Ovary (tissue), 3 donors: ENCODE measurements around the gene ADAM12.

Experiments
- EP300 ChIP-seq: sonication (generic); formaldehyde crosslinking; IDR thresholded peaks from one replicate; pipeline ENCODE4 v1.6.1; 2017; ENCODE audit warnings: antibody characterized with exemption
- POLR2A ChIP-seq: fragments of 450-650 bp; IDR thresholded peaks from one replicate; pipeline ENCODE4 v1.6.1; 2017; ENCODE audit warnings: antibody characterized with exemption, mild to moderate bottlenecking, moderate library complexity
- TF ChIP-seq, protein P1 (sequence below), 3 donors: fragments of 450-650 bp in 2 of 3; fragments of 200-600 bp in 1 of 3; IDR thresholded peaks; one replicate each; pipeline versions ENCODE4 v1.5.1 to v1.8.0; 2016 to 2022; ENCODE audit warnings: antibody characterized with exemption in 3 of 3, mild to moderate bottlenecking in 1 of 3
- donor health status: DM: no; HTN: no; CAD: no.

DNA sequence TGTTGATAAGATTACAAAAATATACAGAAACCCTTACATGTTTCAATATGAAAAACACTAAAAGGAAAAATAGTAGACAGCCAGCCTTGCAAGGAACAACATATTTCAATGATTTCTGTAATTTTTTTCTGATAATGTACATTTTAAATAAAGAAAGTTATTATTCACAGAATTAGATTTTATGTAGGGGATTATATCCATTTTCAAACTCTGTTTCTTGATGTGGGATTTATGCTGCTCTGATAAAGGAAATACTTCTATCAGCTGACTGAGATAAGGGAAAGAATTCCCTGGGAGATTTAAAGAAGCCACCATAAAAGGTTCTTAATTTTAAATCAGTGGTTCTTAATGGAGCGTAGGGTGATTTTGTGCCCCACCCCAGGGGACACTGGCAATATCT is 180.4 kb downstream of the ADAM12 start:
- TF ChIP-seq POLR2A = no peak
- TF ChIP-seq, protein P1, sequence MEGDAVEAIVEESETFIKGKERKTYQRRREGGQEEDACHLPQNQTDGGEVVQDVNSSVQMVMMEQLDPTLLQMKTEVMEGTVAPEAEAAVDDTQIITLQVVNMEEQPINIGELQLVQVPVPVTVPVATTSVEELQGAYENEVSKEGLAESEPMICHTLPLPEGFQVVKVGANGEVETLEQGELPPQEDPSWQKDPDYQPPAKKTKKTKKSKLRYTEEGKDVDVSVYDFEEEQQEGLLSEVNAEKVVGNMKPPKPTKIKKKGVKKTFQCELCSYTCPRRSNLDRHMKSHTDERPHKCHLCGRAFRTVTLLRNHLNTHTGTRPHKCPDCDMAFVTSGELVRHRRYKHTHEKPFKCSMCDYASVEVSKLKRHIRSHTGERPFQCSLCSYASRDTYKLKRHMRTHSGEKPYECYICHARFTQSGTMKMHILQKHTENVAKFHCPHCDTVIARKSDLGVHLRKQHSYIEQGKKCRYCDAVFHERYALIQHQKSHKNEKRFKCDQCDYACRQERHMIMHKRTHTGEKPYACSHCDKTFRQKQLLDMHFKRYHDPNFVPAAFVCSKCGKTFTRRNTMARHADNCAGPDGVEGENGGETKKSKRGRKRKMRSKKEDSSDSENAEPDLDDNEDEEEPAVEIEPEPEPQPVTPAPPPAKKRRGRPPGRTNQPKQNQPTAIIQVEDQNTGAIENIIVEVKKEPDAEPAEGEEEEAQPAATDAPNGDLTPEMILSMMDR (IDR thresholded peaks at IDR 0.05) = no peak
- TF ChIP-seq EP300 = no peak
